ENCODE data around the gene PLAAT2.

The PLAAT2 gene

DNA sequence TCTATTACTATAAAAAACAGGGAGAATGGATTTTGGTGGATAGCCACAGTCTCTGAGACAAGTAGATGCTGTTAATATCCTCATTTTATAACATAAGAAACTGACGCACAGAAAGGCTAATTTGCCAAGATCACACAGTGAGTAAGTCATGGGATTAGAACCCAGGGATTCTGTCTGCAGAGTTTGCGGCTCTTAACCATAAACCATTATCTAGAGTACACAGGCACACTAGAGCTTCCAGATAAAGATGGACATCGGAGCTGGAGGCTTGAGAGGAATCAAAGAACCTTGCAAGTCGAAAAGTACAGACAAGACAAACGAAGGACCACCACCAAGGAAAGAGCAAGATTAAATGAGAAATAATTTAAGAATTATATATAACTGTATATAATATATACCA is 46.0 kb downstream of the PLAAT2 start:
- TF ChIP-seq, protein P1, sequence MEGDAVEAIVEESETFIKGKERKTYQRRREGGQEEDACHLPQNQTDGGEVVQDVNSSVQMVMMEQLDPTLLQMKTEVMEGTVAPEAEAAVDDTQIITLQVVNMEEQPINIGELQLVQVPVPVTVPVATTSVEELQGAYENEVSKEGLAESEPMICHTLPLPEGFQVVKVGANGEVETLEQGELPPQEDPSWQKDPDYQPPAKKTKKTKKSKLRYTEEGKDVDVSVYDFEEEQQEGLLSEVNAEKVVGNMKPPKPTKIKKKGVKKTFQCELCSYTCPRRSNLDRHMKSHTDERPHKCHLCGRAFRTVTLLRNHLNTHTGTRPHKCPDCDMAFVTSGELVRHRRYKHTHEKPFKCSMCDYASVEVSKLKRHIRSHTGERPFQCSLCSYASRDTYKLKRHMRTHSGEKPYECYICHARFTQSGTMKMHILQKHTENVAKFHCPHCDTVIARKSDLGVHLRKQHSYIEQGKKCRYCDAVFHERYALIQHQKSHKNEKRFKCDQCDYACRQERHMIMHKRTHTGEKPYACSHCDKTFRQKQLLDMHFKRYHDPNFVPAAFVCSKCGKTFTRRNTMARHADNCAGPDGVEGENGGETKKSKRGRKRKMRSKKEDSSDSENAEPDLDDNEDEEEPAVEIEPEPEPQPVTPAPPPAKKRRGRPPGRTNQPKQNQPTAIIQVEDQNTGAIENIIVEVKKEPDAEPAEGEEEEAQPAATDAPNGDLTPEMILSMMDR (IDR thresholded peaks at IDR 0.05; ENCODE audit: poor library complexity, severe bottlenecking), result no peak
- ATAC-seq (ENCODE audit: low read depth) (no peak), DNase-seq (ENCODE audit: low spot score) (no peak)
- Histone ChIP-seq H3K27me3 (ENCODE audit: insufficient read depth, poor library complexity, severe bottlenecking) (no peaks in the 10 kb centered on the region), H3K9me3 (ENCODE audit: severe bottlenecking) (no peaks in the 10 kb centered on the region), H3K36me3 (ENCODE audit: low read depth) (no peaks in the 10 kb centered on the region), H3K27ac (ENCODE audit: poor library complexity, severe bottlenecking) (no peak overlapping the region), H3K4me1 (ENCODE audit: insufficient read depth, poor library complexity, severe bottlenecking) (no peaks in the 10 kb centered on the region), H3K4me3 (ENCODE audit: severe bottlenecking) (no peak overlapping the region)

DNA sequence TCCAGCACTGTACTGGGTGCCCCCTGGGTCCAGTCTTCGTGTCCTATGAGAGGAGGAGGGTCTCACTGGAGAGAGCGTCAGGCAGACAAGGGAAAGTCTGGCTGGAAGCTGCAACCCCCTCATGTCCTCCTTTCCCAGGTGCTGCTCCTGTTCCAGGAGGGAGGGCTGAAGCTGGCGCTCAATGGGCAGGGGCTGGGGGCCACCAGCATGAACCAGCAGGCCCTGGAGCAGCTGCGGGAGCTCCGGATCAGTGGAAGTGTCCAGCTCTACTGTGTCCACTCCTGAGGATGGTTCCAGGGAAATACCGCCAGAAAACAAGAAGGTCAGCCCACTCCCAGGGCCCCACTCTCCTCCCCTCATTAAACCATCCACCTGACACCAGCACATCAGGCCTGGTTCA is 47.1 kb downstream of the PLAAT2 start:
- no peak for ATAC-seq (ENCODE audit: low read depth)
- Histone ChIP-seq H3K27ac (ENCODE audit: poor library complexity, severe bottlenecking) (no peak overlapping the region), H3K27me3 (ENCODE audit: insufficient read depth, poor library complexity, severe bottlenecking) (no peaks in the 10 kb centered on the region), H3K36me3 (ENCODE audit: low read depth) (no peaks in the 10 kb centered on the region), H3K4me3 (ENCODE audit: severe bottlenecking) (no peak overlapping the region), H3K9me3 (ENCODE audit: severe bottlenecking) (no peaks in the 10 kb centered on the region), H3K4me1 (ENCODE audit: insufficient read depth, poor library complexity, severe bottlenecking) (no peaks in the 10 kb centered on the region)
- TF ChIP-seq, protein P1 (IDR thresholded peaks at IDR 0.05; ENCODE audit: poor library complexity, severe bottlenecking), result no peak
- no peak for DNase-seq (ENCODE audit: low spot score)

DNA sequence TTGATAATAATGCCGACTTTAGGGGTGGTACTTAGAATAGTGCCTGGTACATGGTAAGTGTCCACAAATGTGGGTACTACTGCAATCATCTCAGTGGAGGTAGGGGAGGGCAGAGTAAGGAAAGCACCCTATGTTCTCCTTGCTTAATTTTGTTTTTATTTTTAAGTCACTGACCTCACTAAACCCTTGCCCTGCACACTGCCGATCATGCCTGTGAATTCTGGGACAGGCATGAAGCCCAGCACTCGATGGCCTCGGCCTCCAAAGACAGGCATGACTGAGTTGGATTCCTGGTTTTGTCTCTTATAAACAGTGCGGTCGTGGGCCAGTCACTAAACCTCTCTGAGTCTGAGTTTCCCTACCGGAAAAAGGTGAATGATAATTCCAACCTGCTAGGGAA is 50.4 kb downstream of the PLAAT2 start:
- H3K4me3 ChIP-seq (ENCODE audit: severe bottlenecking), result no peak overlapping the region
- H3K36me3 ChIP-seq (ENCODE audit: low read depth), result no peaks in the 10 kb centered on the region
- H3K27ac ChIP-seq (ENCODE audit: poor library complexity, severe bottlenecking), result no peak overlapping the region
- DNase-seq (ENCODE audit: low spot score) (no peak), ATAC-seq (ENCODE audit: low read depth) (no peak)
- TF ChIP-seq, protein P1 (IDR thresholded peaks at IDR 0.05; ENCODE audit: poor library complexity, severe bottlenecking), result no peak
- H3K27me3 ChIP-seq (ENCODE audit: insufficient read depth, poor library complexity, severe bottlenecking), result no peaks in the 10 kb centered on the region
- H3K9me3 ChIP-seq (ENCODE audit: severe bottlenecking), result no peaks in the 10 kb centered on the region
- no peaks in the 10 kb centered on the region for H3K4me1 ChIP-seq (ENCODE audit: insufficient read depth, poor library complexity, severe bottlenecking)

DNA sequence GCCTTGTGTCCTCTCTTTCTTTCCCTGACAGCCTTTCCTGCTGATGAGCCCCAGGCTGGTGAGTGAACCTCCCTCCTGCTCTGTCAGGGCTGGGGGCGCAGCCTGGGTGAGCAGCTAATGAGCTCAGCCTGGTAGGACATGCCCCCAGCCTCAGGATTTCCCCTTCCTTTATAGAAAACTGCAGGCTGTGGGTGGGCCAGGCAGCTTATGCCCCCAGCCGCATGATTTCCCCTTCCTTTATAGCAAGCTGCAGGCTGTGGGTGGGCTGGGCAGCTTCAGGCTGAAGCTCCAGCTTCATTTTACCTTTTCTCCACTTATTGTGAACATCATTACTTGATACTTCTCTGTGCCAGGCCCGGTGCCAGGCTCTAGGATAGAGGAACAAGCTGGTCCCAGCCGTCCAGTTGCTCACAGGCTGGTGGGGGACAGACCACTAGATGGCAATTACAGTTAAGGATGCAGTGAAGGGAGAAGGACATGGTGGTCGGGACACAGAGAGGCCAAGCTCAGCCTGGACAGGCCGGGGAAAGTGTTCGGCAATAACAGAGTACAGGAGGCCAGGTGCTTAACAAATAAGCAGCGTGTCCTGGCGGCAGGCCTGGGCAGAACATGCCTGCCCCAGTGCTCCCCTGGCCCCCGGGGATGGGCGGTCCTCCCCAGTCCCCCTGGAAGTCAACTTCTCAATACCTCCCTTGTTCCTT is 52.0 kb downstream of the PLAAT2 start:
- ATAC-seq (ENCODE audit: low read depth) (no peak), DNase-seq (ENCODE audit: low spot score) (no peak)
- TF ChIP-seq, protein P1 (IDR thresholded peaks at IDR 0.05; ENCODE audit: poor library complexity, severe bottlenecking), result no peak
- Histone ChIP-seq H3K36me3 (ENCODE audit: low read depth) (no peaks in the 10 kb centered on the region), H3K27ac (ENCODE audit: poor library complexity, severe bottlenecking) (no peak overlapping the region), H3K4me1 (ENCODE audit: insufficient read depth, poor library complexity, severe bottlenecking) (no peaks in the 10 kb centered on the region), H3K27me3 (ENCODE audit: insufficient read depth, poor library complexity, severe bottlenecking) (no peaks in the 10 kb centered on the region), H3K9me3 (ENCODE audit: severe bottlenecking) (no peaks in the 10 kb centered on the region), H3K4me3 (ENCODE audit: severe bottlenecking) (no peak overlapping the region)

DNA sequence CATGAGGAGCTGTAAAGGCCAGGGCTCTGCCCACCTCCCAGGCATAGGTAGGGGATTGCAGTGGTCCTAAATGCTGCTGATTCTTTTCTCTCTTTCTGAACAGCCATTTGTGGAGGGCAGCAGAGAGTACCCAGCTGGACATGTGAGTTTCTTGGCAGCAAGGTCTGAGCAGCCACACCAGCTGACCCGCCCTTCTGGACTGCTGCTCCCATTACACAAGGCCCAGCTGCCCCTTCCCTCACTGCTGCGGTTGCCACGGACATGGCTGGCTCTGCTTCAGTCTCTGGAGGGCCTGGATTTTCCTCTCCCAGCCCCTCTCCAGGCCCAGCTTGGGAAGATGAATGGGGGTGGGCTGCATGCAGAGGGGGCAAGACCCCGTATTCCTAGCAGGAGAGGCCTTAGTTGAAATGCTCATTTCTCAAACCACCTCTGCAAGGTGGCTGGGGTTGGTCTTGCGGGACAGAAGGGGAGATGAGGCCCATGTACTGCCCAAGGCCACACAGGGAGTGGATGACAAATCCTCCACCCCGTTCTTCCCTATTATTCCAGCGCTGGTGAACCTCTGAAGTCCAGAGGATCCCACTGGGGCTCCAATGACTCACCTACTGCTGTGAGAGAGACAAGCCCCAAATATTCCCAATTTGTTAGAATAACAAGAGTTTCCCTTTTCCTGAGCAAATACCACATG is 52.7 kb downstream of the PLAAT2 start:
- Histone ChIP-seq H3K4me1 (ENCODE audit: insufficient read depth, poor library complexity, severe bottlenecking) (no peaks in the 10 kb centered on the region), H3K36me3 (ENCODE audit: low read depth) (no peaks in the 10 kb centered on the region), H3K27ac (ENCODE audit: poor library complexity, severe bottlenecking) (no peak overlapping the region), H3K4me3 (ENCODE audit: severe bottlenecking) (no peak overlapping the region), H3K9me3 (ENCODE audit: severe bottlenecking) (no peaks in the 10 kb centered on the region), H3K27me3 (ENCODE audit: insufficient read depth, poor library complexity, severe bottlenecking) (no peaks in the 10 kb centered on the region)
- ATAC-seq (ENCODE audit: low read depth) (no peak), DNase-seq (ENCODE audit: low spot score) (no peak)
- TF ChIP-seq, protein P1 (IDR thresholded peaks at IDR 0.05; ENCODE audit: poor library complexity, severe bottlenecking), result no peak
